Spleen (tissue), 11 donors: ENCODE measurements around the gene CYB561D1. TPM values are rescaled to one million over a fixed set of nuclear protein-coding genes. Genes with fewer than 3 reads are reported as not detected.

ENCODE experiments used
- DNase-seq: peaks from one replicate; pipeline ENCODE4 v3.0.0-alpha.2; 2020
- H3K27ac ChIP-seq, 8 donors: fragments of 200-600 bp; sonication (generic) in 7 of 8; 1 replicate in 4 of 8; 2 replicates in 4 of 8; pipeline versions ENCODE4 v1.5.0 to v1.8.0; 2016 to 2021; ENCODE audit warnings: inconsistent platforms in 4 of 8, mild to moderate bottlenecking in 4 of 8, moderate library complexity in 1 of 8
- H3K27me3 ChIP-seq, 7 donors: fragments of 200-600 bp; sonication (generic) in 6 of 7; replicated peaks in 1 of 7; 1 replicate in 4 of 7; 2 replicates in 3 of 7; pipeline versions ENCODE4 v1.5.0 to v1.8.0; 2016 to 2021; ENCODE audit warnings: inconsistent platforms in 3 of 7, mild to moderate bottlenecking in 1 of 7
- H3K36me3 ChIP-seq, 6 donors: fragments of 200-600 bp; sonication (generic) in 5 of 6; 1 replicate in 4 of 6; 2 replicates in 2 of 6; pipeline versions ENCODE4 v1.5.0 to v1.8.0; 2016 to 2021; ENCODE audit warnings: inconsistent platforms in 2 of 6
- H3K4me1 ChIP-seq, 6 donors: fragments of 200-600 bp; sonication (generic) in 5 of 6; 1 replicate in 3 of 6; 2 replicates in 3 of 6; pipeline versions ENCODE4 v1.5.0 to v1.8.0; 2016 to 2021; ENCODE audit warnings: inconsistent platforms in 3 of 6
- H3K4me3 ChIP-seq, 8 donors: fragments of 200-600 bp; sonication (generic) in 7 of 8; 1 replicate in 4 of 8; 2 replicates in 4 of 8; pipeline versions ENCODE4 v1.5.0 to v1.8.0; 2016 to 2021; ENCODE audit warnings: inconsistent platforms in 4 of 8, mild to moderate bottlenecking in 4 of 8, moderate library complexity in 2 of 8
- H3K9me3 ChIP-seq, 8 donors: fragments of 200-600 bp; sonication (generic) in 7 of 8; 1 replicate in 4 of 8; 2 replicates in 4 of 8; pipeline versions ENCODE4 v1.5.0 to v1.8.0; 2016 to 2021; ENCODE audit warnings: inconsistent platforms in 4 of 8
- POLR2A ChIP-seq, 3 donors: fragments of 450-650 bp; IDR thresholded peaks; one replicate each; pipeline ENCODE4 v1.5.1; 2017; ENCODE audit warnings: antibody characterized with exemption in 3 of 3, mild to moderate bottlenecking in 1 of 3
- POLR2AphosphoS5 ChIP-seq, 3 donors: sonication (generic); formaldehyde crosslinking; IDR thresholded peaks; one replicate each; pipeline ENCODE4 v1.5.1; 2017; ENCODE audit warnings: antibody characterized with exemption in 3 of 3
- WGBS, 5 donors: extraction: QIAGEN DNeasy Blood & Tissue Kit in 3 of 5; methylation state at CpG; one replicate each; pipeline versions ENCODE4 v1.1.5 to v1.1.7; 2013 to 2018; 5-methylcytosine and 5-hydroxymethylcytosine counted together
- intact Hi-C: fragments of 100-400 bp; cut with DNase I; formaldehyde crosslinking; loops from one replicate; pipeline ENCODE4 v1.15.0; 2023; ENCODE audit warnings: low total_unique reads
- polyA plus RNA-seq, 3 donors: library from polyadenylated mRNA; stranded (reverse); fragments of 200-250 nt; gene quantifications; one replicate each; pipeline ENCODE4 v1.2.1, GENCODE V29; 2013
- total RNA-seq, 7 donors: library from RNA; depleted of rRNA in 3 of 7; stranded (reverse); fragments of >200 nt in 3 of 7; fragmentation: NEBNext Ultra II Directional in 4 of 7; extraction: Animal tissue kit (Norgen Biotek cat#: 25700) in 4 of 7; gene quantifications; one replicate each; pipeline versions ENCODE4 v1.1.0 to v1.2.1, GENCODE V29; 2016 to 2021
- TF ChIP-seq, protein P1 (sequence below), 11 experiments: fragments of 200-600 bp in 7 of 11; fragments of 450-650 bp in 4 of 11; sonication (generic) in 4 of 11; IDR thresholded peaks in 8 of 11; conservative IDR thresholded peaks in 3 of 11; 1 replicate in 7 of 11; 2 replicates in 4 of 11; pipeline versions ENCODE4 v1.4.0 to v1.8.0; 2016 to 2021; ENCODE audit warnings: antibody characterized with exemption in 11 of 11, inconsistent platforms in 4 of 11, mild to moderate bottlenecking in 1 of 11
- donor health status: healthy with polysubstance abuse.
- donor health status: DM: no; HTN: no; CAD: no; lungs with moderate emphysema.
- donor health status: DM: no; HTN: no; CAD: no.
- donor health status: Bipolar disorder and iron deficiency.
- donor health status: healthy.
- donor health status: DM: no; HTN: no; CAD: no.
- donor health status: DM: yes; HTN: yes; CAD: no.

Gene CYB561D1
- total and polyA plus RNA-seq, 10 donors = 4.5 to 17.6 (median 11.9) TPM

DNA sequence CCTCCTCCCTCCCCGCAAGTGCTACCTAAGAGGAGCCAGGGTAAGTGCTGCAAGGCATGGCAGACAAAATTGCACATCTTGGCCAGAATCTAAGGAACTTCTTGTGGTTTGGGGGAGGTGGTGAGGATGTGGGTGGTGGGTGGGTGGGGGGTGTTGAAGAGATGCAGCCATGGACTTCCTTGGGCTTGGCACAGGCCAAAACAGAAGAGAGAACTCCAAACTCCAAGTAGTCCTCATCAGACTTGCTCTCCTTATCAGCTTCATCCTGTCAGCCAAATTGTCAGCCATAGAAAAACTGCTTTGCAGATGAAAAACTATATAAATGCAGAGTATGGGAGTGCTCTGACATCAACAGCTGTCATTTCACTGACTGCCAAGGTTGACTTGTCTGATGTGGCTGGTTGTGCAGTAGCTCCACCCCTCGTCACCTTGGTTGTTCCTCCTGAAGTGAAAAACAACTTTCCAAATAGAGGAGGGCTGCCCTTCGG lies 8.5 kb downstream of the CYB561D1 start:
- TF ChIP-seq POLR2AphosphoS5 (IDR thresholded peaks at IDR 0.05) (peak in 1 of 3 donors; percentile 3), POLR2A (IDR thresholded peaks at IDR 0.05) (no peak)
- Histone ChIP-seq H3K36me3 (peaks cover 0 to 53% (median 13%) of the 10 kb centered on the region in 6 donors), H3K9me3 (no peaks in the 10 kb centered on the region), H3K4me3 (peak overlapping the region in 1 of 8 donors; percentile 22), H3K27ac (peak overlapping the region; percentile 14 to 82 (median 50)), H3K27me3 (no peaks in the 10 kb centered on the region), H3K4me1 (peaks cover 3 to 74% (median 54%) of the 10 kb centered on the region in 6 donors)
- intact Hi-C loops = no loop called here
- WGBS, 5 donors = 50 to 63% (median 54%) methylated on average over 3 of the region's 3 CpGs
- DNase-seq = no peak

GRCh38 chr1:109503935-109504334 lies 10.0 kb downstream of the CYB561D1 start:
- WGBS, 5 donors = 63 to 80% (median 67%) methylated on average over 5 of the region's 5 CpGs
- H3K36me3 ChIP-seq = peaks cover 0 to 38% (median 2%) of the 10 kb centered on the region in 6 donors
- no peaks in the 10 kb centered on the region for H3K9me3 ChIP-seq
- no peak overlapping the region for H3K4me3 ChIP-seq
- H3K27me3 ChIP-seq = peaks cover 0 to 6% (median 0%) of the 10 kb centered on the region in 7 donors
- H3K27ac ChIP-seq = peak overlapping the region in 5 of 8 donors; percentile 7 to 82 (median 46)
- TF ChIP-seq POLR2A (IDR thresholded peaks at IDR 0.05) (no peak), POLR2AphosphoS5 (IDR thresholded peaks at IDR 0.05) (no peak)
- TF ChIP-seq, protein P1, sequence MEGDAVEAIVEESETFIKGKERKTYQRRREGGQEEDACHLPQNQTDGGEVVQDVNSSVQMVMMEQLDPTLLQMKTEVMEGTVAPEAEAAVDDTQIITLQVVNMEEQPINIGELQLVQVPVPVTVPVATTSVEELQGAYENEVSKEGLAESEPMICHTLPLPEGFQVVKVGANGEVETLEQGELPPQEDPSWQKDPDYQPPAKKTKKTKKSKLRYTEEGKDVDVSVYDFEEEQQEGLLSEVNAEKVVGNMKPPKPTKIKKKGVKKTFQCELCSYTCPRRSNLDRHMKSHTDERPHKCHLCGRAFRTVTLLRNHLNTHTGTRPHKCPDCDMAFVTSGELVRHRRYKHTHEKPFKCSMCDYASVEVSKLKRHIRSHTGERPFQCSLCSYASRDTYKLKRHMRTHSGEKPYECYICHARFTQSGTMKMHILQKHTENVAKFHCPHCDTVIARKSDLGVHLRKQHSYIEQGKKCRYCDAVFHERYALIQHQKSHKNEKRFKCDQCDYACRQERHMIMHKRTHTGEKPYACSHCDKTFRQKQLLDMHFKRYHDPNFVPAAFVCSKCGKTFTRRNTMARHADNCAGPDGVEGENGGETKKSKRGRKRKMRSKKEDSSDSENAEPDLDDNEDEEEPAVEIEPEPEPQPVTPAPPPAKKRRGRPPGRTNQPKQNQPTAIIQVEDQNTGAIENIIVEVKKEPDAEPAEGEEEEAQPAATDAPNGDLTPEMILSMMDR (IDR thresholded peaks at IDR 0.05 in 8 of 11, conservative IDR thresholded peaks at IDR 0.05 in 3 of 11) = no peak
- peaks cover 5 to 67% (median 49%) of the 10 kb centered on the region in 6 donors for H3K4me1 ChIP-seq
- DNase-seq = no peak
- intact Hi-C loops = no loop called here

- Histone ChIP-seq H3K36me3 (peaks cover 0 to 27% (median 2%) of the 10 kb centered on the region in 6 donors), H3K9me3 (no peaks in the 10 kb centered on the region), H3K4me1 (peaks cover 8 to 65% (median 47%) of the 10 kb centered on the region in 6 donors), H3K27ac (peak overlapping the region in 1 of 8 donors; percentile 44), H3K27me3 (peaks cover 0 to 14% (median 0%) of the 10 kb centered on the region in 7 donors), H3K4me3 (no peak overlapping the region)
- WGBS, 5 donors = 63 to 97% (median 77%) methylated on average over 1 of the region's 1 CpG
- intact Hi-C loops = no loop called here
- DNase-seq = no peak
- TF ChIP-seq POLR2A (IDR thresholded peaks at IDR 0.05) = no peak
- TF ChIP-seq POLR2AphosphoS5 (IDR thresholded peaks at IDR 0.05) = no peak
- TF ChIP-seq, protein P1 (IDR thresholded peaks at IDR 0.05 in 8 of 11, conservative IDR thresholded peaks at IDR 0.05 in 3 of 11) = no peak
Observed at GRCh38 chr1:109504974-109505373, 11.1 kb downstream of the CYB561D1 start.

DNA sequence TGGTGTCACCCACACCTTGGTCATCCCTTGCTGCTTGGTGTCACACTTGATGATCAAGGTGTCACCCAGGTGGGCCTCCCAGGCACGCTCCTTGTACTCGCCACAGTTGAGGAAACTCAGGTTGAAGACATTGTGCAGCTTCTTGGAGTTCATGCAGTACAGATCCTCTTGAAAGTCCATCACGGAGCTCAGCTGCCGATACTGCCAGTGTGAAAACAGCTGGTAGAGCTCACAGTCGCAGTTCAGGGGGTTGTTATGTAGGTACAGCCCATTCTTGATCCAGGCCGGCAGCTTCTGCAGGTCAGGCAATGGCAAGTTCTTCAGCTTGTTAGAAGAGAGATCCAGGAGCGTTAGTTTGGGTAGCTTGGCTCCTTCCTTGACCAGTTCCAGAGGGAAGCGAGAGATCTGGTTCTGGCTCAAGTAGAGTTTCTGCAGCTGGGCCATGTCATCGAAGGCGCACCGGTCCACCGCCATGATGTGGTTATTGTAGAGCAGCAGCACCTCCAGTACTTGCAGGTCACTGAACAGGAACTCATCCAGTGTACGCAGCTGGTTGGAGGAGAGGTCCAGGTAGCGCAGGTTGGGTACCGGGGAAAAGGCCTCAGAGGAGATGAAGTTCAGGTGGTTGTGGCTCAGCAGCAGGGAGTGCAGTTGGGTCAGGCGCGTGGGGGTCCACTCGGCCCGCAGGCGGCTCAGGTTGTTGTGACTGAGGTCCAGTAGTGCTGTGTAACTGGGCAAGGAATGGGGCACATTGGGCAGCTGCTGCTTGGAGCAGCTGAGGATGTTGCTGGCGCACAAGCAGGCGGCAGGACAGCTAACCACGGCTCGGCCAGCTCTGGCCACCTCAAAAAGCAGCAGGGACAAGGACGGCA lies 14.3 kb downstream of the CYB561D1 start:
- H3K4me1 ChIP-seq = peaks cover 7 to 41% (median 23%) of the 10 kb centered on the region in 6 donors
- H3K27me3 ChIP-seq = peaks cover 0 to 19% (median 0%) of the 10 kb centered on the region in 7 donors
- no peaks in the 10 kb centered on the region for H3K9me3 ChIP-seq
- H3K27ac ChIP-seq = peak overlapping the region in 1 of 8 donors; percentile 73
- intact Hi-C loops = no loop called here
- TF ChIP-seq, protein P1 (IDR thresholded peaks at IDR 0.05 in 8 of 11, conservative IDR thresholded peaks at IDR 0.05 in 3 of 11) = no peak
- no peak for TF ChIP-seq POLR2A (IDR thresholded peaks at IDR 0.05)
- TF ChIP-seq POLR2AphosphoS5 (IDR thresholded peaks at IDR 0.05) = no peak
- no peak for DNase-seq
- peak overlapping the region in 4 of 8 donors; percentile 59 to 90 (median 72) for H3K4me3 ChIP-seq
- WGBS, 5 donors = 86 to 93% (median 92%) methylated on average over 19 to 25 of the region's 25 CpGs
- H3K36me3 ChIP-seq = peaks cover 0 to under 1% (median 0%) of the 10 kb centered on the region in 6 donors
